Loucy (cell line): ENCODE results near the gene PRKACA.

ENCODE experiments used
- H2AFZ ChIP-seq: fragments of 200-600 bp; sonication (generic); 2 replicates; pipeline ENCODE4 v1.6.0; 2016; ENCODE audit warnings: antibody characterized with exemption, mild to moderate bottlenecking, low read length, moderate library complexity
- H3F3A ChIP-seq: fragments of 200-600 bp; 2 replicates; pipeline ENCODE4 v1.6.0; 2016; ENCODE audit warnings: antibody characterized with exemption, low read depth, mild to moderate bottlenecking
- H3K27me3 ChIP-seq: fragments of 200-600 bp; sonication (generic); 2 replicates; pipeline ENCODE4 v1.6.1; 2014; ENCODE audit warnings: low read length, mild to moderate bottlenecking; ENCODE audit not compliant: insufficient read depth, poor library complexity, severe bottlenecking
- H3K36me3 ChIP-seq: fragments of 200-600 bp; sonication (generic); 2 replicates; pipeline ENCODE4 v1.6.1; 2016; ENCODE audit warnings: low read length; ENCODE audit not compliant: insufficient read depth
- H3K4me1 ChIP-seq: fragments of 200-600 bp; sonication (generic); 2 replicates; pipeline ENCODE4 v1.5.1; 2014; ENCODE audit warnings: low read length, mild to moderate bottlenecking; ENCODE audit not compliant: insufficient read depth, poor library complexity, severe bottlenecking
- H3K4me2 ChIP-seq: fragments of 200-600 bp; sonication (generic); 2 replicates; pipeline ENCODE4 v1.6.0; 2014; ENCODE audit warnings: antibody characterized with exemption, low read length, low read depth, mild to moderate bottlenecking; ENCODE audit not compliant: poor library complexity, severe bottlenecking
- H3K4me3 ChIP-seq: fragments of 200-600 bp; sonication (generic); 2 replicates; pipeline ENCODE4 v1.5.1; 2014; ENCODE audit warnings: low read length, mild to moderate bottlenecking, mixed read lengths; ENCODE audit not compliant: poor library complexity, severe bottlenecking
- H3K79me2 ChIP-seq: fragments of 200-600 bp; sonication (generic); 2 replicates; pipeline ENCODE4 v1.6.1; 2014; ENCODE audit warnings: low read length; ENCODE audit not compliant: insufficient read depth
- H3K9ac ChIP-seq: fragments of 200-600 bp; sonication (generic); 2 replicates; pipeline ENCODE4 v1.6.0; 2014; ENCODE audit warnings: mild to moderate bottlenecking, low read depth, low read length, moderate library complexity; ENCODE audit not compliant: poor library complexity, severe bottlenecking
- H3K9me2 ChIP-seq: fragments of 200-600 bp; sonication (generic); replicated peaks from 2 replicates; pipeline ENCODE4 v1.6.1; 2016; ENCODE audit warnings: low read depth, low read length, mixed read lengths
- H3K9me3 ChIP-seq: fragments of 200-600 bp; sonication (generic); 2 replicates; pipeline ENCODE4 v1.6.1; 2014; ENCODE audit warnings: mild to moderate bottlenecking, antibody characterized with exemption, low read length, low read depth; ENCODE audit not compliant: insufficient read depth
- H4K20me1 ChIP-seq: fragments of 200-600 bp; sonication (generic); 2 replicates; pipeline ENCODE4 v1.6.0; 2014; ENCODE audit warnings: antibody characterized with exemption, low read length, mild to moderate bottlenecking; ENCODE audit not compliant: insufficient read depth, poor library complexity, severe bottlenecking
- CTCF ChIP-seq: fragments of 200-600 bp; sonication (generic); conservative IDR thresholded peaks from 2 replicates; pipeline ENCODE4 v1.5.1; 2014; ENCODE audit warnings: mild to moderate bottlenecking, antibody characterized with exemption, low read length
- EZH2phosphoT487 ChIP-seq: fragments of 200-600 bp; IDR thresholded peaks from 2 replicates; pipeline ENCODE4 v1.6.1; 2018; ENCODE audit warnings: antibody characterized with exemption, mild to moderate bottlenecking, moderate library complexity, borderline replicate concordance

Gene PRKACA

GRCh38 chr19:14135355-14135754 is 17.8 kb upstream of the PRKACA start:
- Histone ChIP-seq H3K4me2 (peak overlapping the region; percentile 99), H4K20me1 (peaks cover 15% of the 10 kb centered on the region), H3K4me1 (peaks cover 28% of the 10 kb centered on the region), H3K27me3 (no peaks in the 10 kb centered on the region), H3K36me3 (no peaks in the 10 kb centered on the region), H3K9ac (peak overlapping the region; percentile 97), H3K9me2 (no peaks in the 10 kb centered on the region), H3K79me2 (peaks cover 58% of the 10 kb centered on the region), H2AFZ (no peak overlapping the region), H3F3A (no peaks in the 10 kb centered on the region), H3K9me3 (no peaks in the 10 kb centered on the region), H3K4me3 (peak overlapping the region; percentile 86)
- TF ChIP-seq CTCF: no peak
- TF ChIP-seq EZH2phosphoT487: no peak

- Histone ChIP-seq H3K9me2 (no peaks in the 10 kb centered on the region), H3F3A (no peaks in the 10 kb centered on the region), H3K36me3 (0 out of 2 replicates have a peak, but pooled peaks cover 3% of the 10 kb centered on the region), H3K9me3 (no peaks in the 10 kb centered on the region), H2AFZ (no peak overlapping the region), H3K79me2 (peaks cover 18% of the 10 kb centered on the region), H3K9ac (no peak overlapping the region), H3K27me3 (no peaks in the 10 kb centered on the region), H3K4me1 (no peaks in the 10 kb centered on the region), H4K20me1 (no peaks in the 10 kb centered on the region), H3K4me2 (no peak overlapping the region), H3K4me3 (no peak overlapping the region)
- TF ChIP-seq EZH2phosphoT487 (no peak), CTCF (no peak)
Observed at GRCh38 chr19:14127929-14128509, 10.5 kb upstream of the PRKACA start.

DNA sequence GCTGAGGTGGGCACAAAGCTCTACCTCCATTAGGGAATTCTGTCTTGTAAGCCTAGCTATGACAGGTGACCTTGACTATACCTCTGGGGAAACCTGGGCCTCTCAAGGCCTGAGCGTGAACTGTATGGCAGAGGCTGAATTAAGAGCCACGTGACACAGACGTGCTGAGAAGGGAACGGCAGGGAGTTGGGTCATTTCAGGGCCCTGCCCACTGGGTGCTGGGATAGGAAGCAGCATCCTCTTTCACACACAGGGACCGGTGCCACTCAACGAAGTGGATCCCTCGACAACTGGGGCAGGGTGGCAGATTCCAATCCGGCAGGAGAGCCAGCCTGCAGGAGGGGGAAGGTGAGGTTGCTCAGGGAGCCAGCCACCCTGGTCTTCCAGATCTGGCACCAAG is 9.6 kb upstream of the PRKACA start:
- Histone ChIP-seq H3K36me3 (0 out of 2 replicates have a peak, but pooled peaks cover 3% of the 10 kb centered on the region), H2AFZ (no peak overlapping the region), H3K27me3 (no peaks in the 10 kb centered on the region), H3K4me1 (no peaks in the 10 kb centered on the region), H3K9ac (no peak overlapping the region), H3F3A (no peaks in the 10 kb centered on the region), H3K9me2 (no peaks in the 10 kb centered on the region), H3K4me3 (no peak overlapping the region), H3K9me3 (no peaks in the 10 kb centered on the region), H3K4me2 (no peak overlapping the region), H4K20me1 (no peaks in the 10 kb centered on the region), H3K79me2 (peaks cover 11% of the 10 kb centered on the region; the same call in 1 of the 2 replicates)
- TF ChIP-seq CTCF: no peak
